H1 (cell line): ENCODE results near the gene SPDYE18. TPM values are rescaled to one million over a fixed set of nuclear protein-coding genes. Genes with fewer than 3 reads are reported as not detected.
"Not testable (repeated sequence)": the region's sequence is repeated elsewhere in the genome, so short reads cannot be mapped to it uniquely, and the experiment has no call there.

Source experiments
- CTCF ChIA-PET: fragments of 300-600 bp; sonication (Branson Sonifier 250); formaldehyde crosslinking; loops from one replicate; lab custom pipeline; 2021; ENCODE audit not compliant: partially characterized antibody; lab: Charles Lee
- POLR2A ChIA-PET: fragments of 300-600 bp; sonication (Branson Sonifier 250); formaldehyde crosslinking; loops from one replicate; lab custom pipeline; 2021; ENCODE audit warnings: inconsistent platforms; ENCODE audit not compliant: partially characterized antibody; lab: Charles Lee
- DNase-seq, 2 experiments: peaks; one replicate each; pipeline versions ENCODE4 v3.0.0 to v3.0.0-alpha.2; 2010 to 2022; ENCODE audit warnings: low spot score in 2 of 2, low read depth in 1 of 2, mixed read lengths in 1 of 2
- FAIRE-seq: peaks from 2 replicates; lab custom pipeline; 2011; peaks lifted over from hg19 to GRCh38; lab: Jason Lieb, UNC
- H2AFZ ChIP-seq: 2 replicates; pipeline ENCODE4 v1.8.1; 2012; ENCODE audit warnings: low read length, inconsistent platforms
- H2AK5ac ChIP-seq: 2 replicates; pipeline ENCODE4 v1.6.1; 2013; ENCODE audit warnings: low read depth, low read length
- H2BK120ac ChIP-seq: replicated peaks from 2 replicates; pipeline ENCODE3; 2013; ENCODE audit warnings: low read depth, low read length, inconsistent platforms
- H2BK12ac ChIP-seq: 2 replicates; pipeline ENCODE4 v1.6.1; 2013; ENCODE audit warnings: low read depth, low read length
- H2BK15ac ChIP-seq: 2 replicates; pipeline ENCODE4 v1.6.1; 2013; ENCODE audit warnings: low read length
- H2BK20ac ChIP-seq: 2 replicates; pipeline ENCODE4 v1.6.1; 2013; ENCODE audit warnings: low read length
- H2BK5ac ChIP-seq: 2 replicates; pipeline ENCODE4 v1.6.1; 2013; ENCODE audit warnings: low read depth, low read length
- H3K14ac ChIP-seq: 2 replicates; pipeline ENCODE4 v1.6.1; 2013; ENCODE audit warnings: inconsistent platforms; ENCODE audit not compliant: insufficient read length
- H3K18ac ChIP-seq: 2 replicates; pipeline ENCODE4 v1.6.1; 2013; ENCODE audit warnings: low read length; ENCODE audit errors: extremely low read depth
- H3K23ac ChIP-seq: 2 replicates; pipeline ENCODE4 v1.6.1; 2013; ENCODE audit warnings: inconsistent platforms; ENCODE audit not compliant: insufficient read length
- H3K23me2 ChIP-seq: 2 replicates; pipeline ENCODE4 v1.6.1; 2013; ENCODE audit warnings: low read depth, low read length
- H3K27ac ChIP-seq: 2 replicates; pipeline ENCODE4 v1.6.1; 2011; ENCODE audit warnings: low read depth, low read length, inconsistent platforms
- H3K27me3 ChIP-seq, 4 experiments: replicated peaks in 1 of 4; 1 replicate in 1 of 4; 2 replicates in 3 of 4; pipeline versions ENCODE4 v1.6.1 to v1.8.1; 2011 to 2013; ENCODE audit warnings: low read length in 3 of 4, mild to moderate bottlenecking in 3 of 4, inconsistent platforms in 2 of 4, mixed read lengths in 2 of 4, moderate library complexity in 1 of 4; ENCODE audit not compliant: control insufficient read depth in 3 of 4, insufficient read depth in 3 of 4; ENCODE audit errors: extremely low read depth in 1 of 4
- H3K36me3 ChIP-seq, 4 experiments: 2 replicates each; pipeline versions ENCODE4 v1.6.1 to v1.8.1; 2011 to 2013; ENCODE audit warnings: mild to moderate bottlenecking in 4 of 4, low read length in 3 of 4, moderate library complexity in 2 of 4, control low read depth in 1 of 4, inconsistent platforms in 1 of 4; ENCODE audit not compliant: insufficient read depth in 4 of 4, control insufficient read depth in 2 of 4
- H3K4ac ChIP-seq: replicated peaks from 2 replicates; pipeline ENCODE3; 2013; ENCODE audit warnings: low read length, low read depth, mixed read lengths, inconsistent platforms; ENCODE audit not compliant: insufficient read length
- H3K4me1 ChIP-seq, 4 experiments: replicated peaks in 1 of 4; 1 replicate in 1 of 4; 2 replicates in 3 of 4; pipeline versions ENCODE4 v1.6.1 to v1.8.1; 2011 to 2013; ENCODE audit warnings: low read length in 3 of 4, inconsistent platforms in 2 of 4, mixed read lengths in 1 of 4; ENCODE audit not compliant: insufficient read depth in 4 of 4, control insufficient read depth in 3 of 4
- H3K4me2 ChIP-seq, 2 experiments: 2 replicates each; pipeline versions ENCODE4 v1.6.1 to v1.8.1; 2011 to 2013; ENCODE audit warnings: low read depth in 2 of 2, low read length in 2 of 2, control low read depth in 1 of 2, inconsistent platforms in 1 of 2, mild to moderate bottlenecking in 1 of 2; ENCODE audit not compliant: insufficient read depth in 1 of 2
- H3K4me3 ChIP-seq, 4 experiments: fragments of 200-600, 300-600 bp in 1 of 4; sonication (generic), shearing (Covaris generic), sonication (Bioruptor Twin) in 1 of 4; 2 replicates each; pipeline versions ENCODE4 v1.5.1 to v1.8.1; 2011 to 2016; ENCODE audit warnings: low read length in 4 of 4, low read depth in 3 of 4, control low read depth in 2 of 4, inconsistent platforms in 2 of 4, mild to moderate bottlenecking in 2 of 4, mixed read lengths in 1 of 4, moderate library complexity in 1 of 4; ENCODE audit not compliant: insufficient read depth in 2 of 4; ENCODE audit errors: extremely low read depth in 1 of 4
- H3K56ac ChIP-seq: replicated peaks from 2 replicates; pipeline ENCODE3; 2013; ENCODE audit warnings: low read depth, mild to moderate bottlenecking, mixed read lengths, low read length, inconsistent platforms; ENCODE audit not compliant: insufficient read length
- H3K79me1 ChIP-seq: 2 replicates; pipeline ENCODE4 v1.6.1; 2013; ENCODE audit warnings: low read depth, low read length, control low read depth
- H3K79me2 ChIP-seq, 2 experiments: 2 replicates each; pipeline versions ENCODE4 v1.6.1 to v1.8.1; 2012 to 2013; ENCODE audit warnings: low read length in 2 of 2, mild to moderate bottlenecking in 2 of 2, inconsistent platforms in 1 of 2; ENCODE audit not compliant: insufficient read depth in 2 of 2, control insufficient read depth in 1 of 2
- H3K9ac ChIP-seq, 4 experiments: replicated peaks in 1 of 4; 1 replicate in 1 of 4; 2 replicates in 3 of 4; pipeline versions ENCODE4 v1.6.1 to v1.8.1; 2011 to 2013; ENCODE audit warnings: low read depth in 3 of 4, low read length in 3 of 4, control low read depth in 2 of 4, mild to moderate bottlenecking in 2 of 4, moderate library complexity in 2 of 4, inconsistent platforms in 1 of 4; ENCODE audit errors: extremely low read depth in 1 of 4
- H3K9me3 ChIP-seq, 2 experiments: 2 replicates each; pipeline versions ENCODE4 v1.6.1 to v1.8.1; 2012 to 2013; ENCODE audit warnings: mild to moderate bottlenecking in 2 of 2, moderate library complexity in 2 of 2, control low read depth in 1 of 2, inconsistent platforms in 1 of 2, low read depth in 1 of 2, low read length in 1 of 2, mixed read lengths in 1 of 2; ENCODE audit not compliant: insufficient read depth in 2 of 2
- H4K20me1 ChIP-seq, 2 experiments: replicated peaks in 1 of 2; 2 replicates each; pipeline versions ENCODE3 to v1.8.1; 2011 to 2013; ENCODE audit warnings: inconsistent platforms in 2 of 2, low read length in 2 of 2, mild to moderate bottlenecking in 1 of 2; ENCODE audit not compliant: insufficient read depth in 2 of 2, control insufficient read depth in 1 of 2
- H4K5ac ChIP-seq: 2 replicates; pipeline ENCODE4 v1.6.1; 2013; ENCODE audit warnings: low read length, low read depth, mixed read lengths, inconsistent platforms; ENCODE audit not compliant: insufficient read length
- H4K8ac ChIP-seq: 2 replicates; pipeline ENCODE4 v1.8.0; 2013; ENCODE audit warnings: mild to moderate bottlenecking, moderate library complexity, low read length, inconsistent platforms; ENCODE audit not compliant: insufficient read depth; ENCODE audit errors: extremely low read depth
- H4K91ac ChIP-seq: replicated peaks from 2 replicates; pipeline ENCODE3; 2013; ENCODE audit warnings: low read length, mixed read lengths, inconsistent platforms; ENCODE audit not compliant: insufficient read length
- WGBS, 2 experiments: shearing (Covaris generic) in 1 of 2; methylation state at CpG; one replicate each; pipeline versions ENCODE4 v1.1.6 to v1.1.7; 2013 to 2015; ENCODE audit warnings: low lambda C conversion rate in 2 of 2, mixed read lengths in 2 of 2, inconsistent platforms in 1 of 2, low coverage in 1 of 2, missing lambda C conversion rate in 1 of 2; ENCODE audit not compliant: insufficient replicate concordance in 2 of 2, insufficient coverage in 1 of 2, insufficient read length in 1 of 2; ENCODE audit errors: extremely low coverage in 1 of 2, missing lambda C conversion rate in 1 of 2; 5-methylcytosine and 5-hydroxymethylcytosine counted together
- polyA plus RNA-seq, 7 experiments: library from polyadenylated mRNA; depleted of rRNA in 3 of 7; stranded (reverse) in 5 of 7; unstranded in 2 of 7; fragments of >200 nt in 5 of 7; fragments of 200-250 nt in 2 of 7; gene quantifications; 1 replicate in 5 of 7; 2 replicates in 1 of 7; 4 replicates in 1 of 7; pipeline versions ENCODE4 v1.2.1 to v1.2.3, GENCODE V29; 2011 to 2013; ENCODE audit warnings: missing spikeins in 2 of 7, mixed read lengths in 2 of 7
- total RNA-seq: library from RNA; stranded (reverse); fragmentation: NEBNext Ultra II Directional; extraction: Animal tissue kit (Norgen Biotek cat#: 25700); gene quantifications from 2 replicates; pipeline ENCODE4 v1.2.1, GENCODE V29; 2021

Gene SPDYE18
- total and polyA plus RNA-seq, 2 of the 8 experiments (the other 6 are each of a cell fraction or from before 2014, with no cell fraction given): not detected

DNA sequence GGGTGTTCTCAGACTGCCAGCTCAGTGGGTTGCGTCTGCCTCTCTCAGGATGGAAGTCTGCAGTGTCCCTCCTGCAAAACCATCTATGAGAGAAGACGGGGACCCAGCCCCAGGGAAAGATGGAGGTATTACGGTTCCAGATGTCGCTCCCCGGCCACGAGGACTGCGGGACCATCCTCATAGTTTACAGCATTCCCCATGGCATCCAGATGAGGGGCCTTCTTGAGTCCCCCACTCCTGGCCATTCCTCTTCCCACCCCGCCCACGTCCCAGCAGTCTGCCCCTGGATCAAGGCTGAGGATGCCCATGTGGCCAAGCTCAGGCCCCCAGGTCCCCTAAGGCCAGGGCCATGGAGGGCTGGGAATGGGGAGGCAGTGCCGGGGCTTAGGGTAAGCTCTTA lies 59.1 kb downstream of the SPDYE18 start:
- H4K91ac ChIP-seq, H3K23ac ChIP-seq, DNase-seq, H4K20me1 ChIP-seq, H3K4me2 ChIP-seq, H3K4me3 ChIP-seq, H2AFZ ChIP-seq, H3K9ac ChIP-seq, H3K79me1 ChIP-seq, H2BK15ac ChIP-seq, H3K4ac ChIP-seq, H2BK20ac ChIP-seq, CTCF ChIA-PET, H3K36me3 ChIP-seq, H2AK5ac ChIP-seq, H4K8ac ChIP-seq, H3K4me1 ChIP-seq, H3K79me2 ChIP-seq, H3K27ac ChIP-seq, FAIRE-seq, H3K56ac ChIP-seq, H2BK12ac ChIP-seq, H3K9me3 ChIP-seq, H3K18ac ChIP-seq, H3K27me3 ChIP-seq, H4K5ac ChIP-seq, H2BK120ac ChIP-seq, H3K14ac ChIP-seq, POLR2A ChIA-PET, H2BK5ac ChIP-seq, H3K23me2 ChIP-seq: not testable (repeated sequence)
- 83% methylated on average over 10 of the region's 10 CpGs; no CpG with 5 or more reads in 1 of the 2 experiments for WGBS, 2 experiments

DNA sequence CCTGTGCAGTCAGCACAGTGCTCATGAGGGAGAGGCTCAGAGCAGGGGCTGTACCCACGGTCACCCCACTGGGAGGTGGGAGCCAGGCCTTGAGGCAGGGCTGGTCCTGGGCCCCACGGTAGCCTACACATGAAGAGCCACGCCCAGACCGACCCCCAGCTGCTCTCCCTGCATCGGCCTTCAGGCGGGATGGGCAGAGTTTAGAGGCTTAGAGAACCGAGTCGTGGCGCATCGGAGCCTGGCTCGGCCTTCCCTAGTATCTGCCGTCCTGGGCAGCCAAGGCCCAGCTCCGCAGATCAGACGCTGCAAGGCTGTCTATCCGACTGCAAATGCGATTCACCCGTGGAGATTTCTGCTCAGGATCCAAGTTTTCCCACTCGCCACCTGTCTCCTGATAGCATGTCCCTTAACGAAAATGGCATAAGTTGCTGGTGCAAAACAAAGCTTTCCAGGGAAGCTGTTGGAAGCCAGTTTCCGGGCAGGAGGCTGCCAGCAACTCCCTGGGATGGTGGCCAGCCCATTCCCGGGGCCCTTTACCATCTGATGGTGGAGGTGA lies 59.6 kb downstream of the SPDYE18 start:
- H2AFZ ChIP-seq, H4K5ac ChIP-seq, H3K27me3 ChIP-seq, H3K9me3 ChIP-seq, H3K4me3 ChIP-seq, CTCF ChIA-PET, H2BK5ac ChIP-seq, H3K23ac ChIP-seq, H3K79me2 ChIP-seq, H2BK12ac ChIP-seq, H2AK5ac ChIP-seq, H3K9ac ChIP-seq, H3K79me1 ChIP-seq, H2BK15ac ChIP-seq, H2BK20ac ChIP-seq, FAIRE-seq, H2BK120ac ChIP-seq, POLR2A ChIA-PET, H3K18ac ChIP-seq, H3K27ac ChIP-seq, H3K14ac ChIP-seq, H3K4ac ChIP-seq, H4K8ac ChIP-seq, H3K36me3 ChIP-seq, H4K20me1 ChIP-seq, H4K91ac ChIP-seq, H3K56ac ChIP-seq, H3K4me2 ChIP-seq, H3K4me1 ChIP-seq: not testable (repeated sequence)
- peak in 1 of 2 experiments; percentile 34 for DNase-seq
- peaks cover 11% of the 10 kb centered on the region; the same call in 1 of the 2 replicates for H3K23me2 ChIP-seq
- 91% methylated on average over 13 of the region's 21 CpGs; no CpG with 5 or more reads in 1 of the 2 experiments for WGBS, 2 experiments
